ENCODE data around the gene IFT43. TPM values are rescaled to one million over a fixed set of nuclear protein-coding genes. Genes with fewer than 3 reads are reported as not detected.

Gene IFT43
- total and polyA plus RNA-seq, 2 donors (not counting 1 experiment from before 2014, with no cell fraction given) = 35.2 to 54.9 TPM

DNA sequence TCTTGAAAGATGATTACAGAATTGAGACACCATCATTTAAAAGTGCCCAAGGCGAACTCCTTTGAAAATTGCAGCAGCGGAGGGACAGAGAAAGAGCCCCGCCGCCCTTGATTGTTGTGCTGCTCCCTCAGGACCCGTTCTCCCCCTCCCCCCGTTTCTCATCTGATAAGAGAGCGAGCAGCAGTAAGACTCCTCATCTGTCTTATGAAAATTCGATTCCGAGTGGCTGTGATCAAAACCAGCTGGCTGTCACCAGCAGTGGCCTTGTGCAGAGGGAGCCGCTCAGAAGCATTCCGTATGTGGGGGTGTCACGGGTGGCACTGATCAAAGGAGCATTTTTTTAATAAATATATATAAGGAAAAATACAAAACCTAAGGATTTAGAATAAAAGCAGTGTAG is 88.2 kb downstream of the IFT43 start:
- no peaks in the 10 kb centered on the region for H3K36me3 ChIP-seq (ENCODE audit: control insufficient read depth, insufficient read depth, low read length)
- H3K4me3 ChIP-seq (replicated peaks in 1 of 4; ENCODE audit: control extremely low read depth in 1 of 4, insufficient read depth in 1 of 4, low read depth in 3 of 4, low read length in 4 of 4) = no peak overlapping the region
- no peaks in the 10 kb centered on the region for H3K9me3 ChIP-seq (ENCODE audit: control insufficient read depth, insufficient read depth, low read depth, low read length)
- H4K20me1 ChIP-seq (ENCODE audit: control insufficient read depth, extremely low read depth, insufficient read depth, low read length) = no peaks in the 10 kb centered on the region
- TF ChIP-seq EZH2 (IDR thresholded peaks at IDR 0.05; ENCODE audit: low read length, missing control alignments) = no peak
- TF ChIP-seq, protein P1, sequence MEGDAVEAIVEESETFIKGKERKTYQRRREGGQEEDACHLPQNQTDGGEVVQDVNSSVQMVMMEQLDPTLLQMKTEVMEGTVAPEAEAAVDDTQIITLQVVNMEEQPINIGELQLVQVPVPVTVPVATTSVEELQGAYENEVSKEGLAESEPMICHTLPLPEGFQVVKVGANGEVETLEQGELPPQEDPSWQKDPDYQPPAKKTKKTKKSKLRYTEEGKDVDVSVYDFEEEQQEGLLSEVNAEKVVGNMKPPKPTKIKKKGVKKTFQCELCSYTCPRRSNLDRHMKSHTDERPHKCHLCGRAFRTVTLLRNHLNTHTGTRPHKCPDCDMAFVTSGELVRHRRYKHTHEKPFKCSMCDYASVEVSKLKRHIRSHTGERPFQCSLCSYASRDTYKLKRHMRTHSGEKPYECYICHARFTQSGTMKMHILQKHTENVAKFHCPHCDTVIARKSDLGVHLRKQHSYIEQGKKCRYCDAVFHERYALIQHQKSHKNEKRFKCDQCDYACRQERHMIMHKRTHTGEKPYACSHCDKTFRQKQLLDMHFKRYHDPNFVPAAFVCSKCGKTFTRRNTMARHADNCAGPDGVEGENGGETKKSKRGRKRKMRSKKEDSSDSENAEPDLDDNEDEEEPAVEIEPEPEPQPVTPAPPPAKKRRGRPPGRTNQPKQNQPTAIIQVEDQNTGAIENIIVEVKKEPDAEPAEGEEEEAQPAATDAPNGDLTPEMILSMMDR (conservative IDR thresholded peaks at IDR 0.05 in 1 of 2, IDR thresholded peaks at IDR 0.05 in 1 of 2; ENCODE audit: low read depth in 1 of 2, low read length in 2 of 2) = no peak
- no peak overlapping the region for H3K4me2 ChIP-seq (ENCODE audit: extremely low read depth, insufficient read depth, low read length)
- DNase-seq (ENCODE audit: low read depth in 2 of 2) = no peak
- H3K79me2 ChIP-seq (ENCODE audit: control insufficient read depth, insufficient read depth, low read length) = no peaks in the 10 kb centered on the region
- no peaks in the 10 kb centered on the region for H3K4me1 ChIP-seq (ENCODE audit: control insufficient read depth, extremely low read depth, insufficient read depth, low read length)
- no peak overlapping the region for H3K9ac ChIP-seq (ENCODE audit: insufficient read depth, low read length)
- H3K27me3 ChIP-seq (ENCODE audit: control insufficient read depth, insufficient read depth, low read length) = no peaks in the 10 kb centered on the region
- H2AFZ ChIP-seq (ENCODE audit: low read length) = no peak overlapping the region
- no peak overlapping the region for H3K27ac ChIP-seq (ENCODE audit: insufficient read depth, low read length)

DNA sequence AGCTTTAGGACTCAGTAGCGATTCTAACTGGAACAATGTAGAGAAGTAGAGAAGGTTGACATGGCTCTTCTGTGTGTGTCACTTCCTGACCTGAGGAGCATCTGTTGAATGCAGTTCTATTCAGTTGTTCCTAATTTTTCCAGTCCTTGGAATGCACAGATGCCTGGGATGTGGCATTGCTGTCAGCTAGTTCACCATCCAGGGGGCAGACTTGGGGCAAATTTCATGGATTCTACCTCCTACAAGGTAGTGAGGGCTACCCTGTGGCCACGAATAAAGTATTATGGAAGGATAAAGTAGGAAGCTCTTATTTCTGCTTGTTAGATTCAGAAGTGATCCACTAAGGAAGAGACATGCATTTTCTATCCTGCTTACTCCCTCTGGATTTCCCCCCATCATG is 91.8 kb downstream of the IFT43 start:
- Histone ChIP-seq H3K9me3 (ENCODE audit: control insufficient read depth, insufficient read depth, low read depth, low read length) (no peaks in the 10 kb centered on the region), H3K4me1 (ENCODE audit: control insufficient read depth, extremely low read depth, insufficient read depth, low read length) (no peaks in the 10 kb centered on the region), H3K27me3 (ENCODE audit: control insufficient read depth, insufficient read depth, low read length) (no peaks in the 10 kb centered on the region), H3K36me3 (ENCODE audit: control insufficient read depth, insufficient read depth, low read length) (no peaks in the 10 kb centered on the region), H4K20me1 (ENCODE audit: control insufficient read depth, extremely low read depth, insufficient read depth, low read length) (no peaks in the 10 kb centered on the region), H3K4me3 (replicated peaks in 1 of 4; ENCODE audit: control extremely low read depth in 1 of 4, insufficient read depth in 1 of 4, low read depth in 3 of 4, low read length in 4 of 4) (no peak overlapping the region), H3K27ac (ENCODE audit: insufficient read depth, low read length) (no peak overlapping the region), H3K79me2 (ENCODE audit: control insufficient read depth, insufficient read depth, low read length) (no peaks in the 10 kb centered on the region), H2AFZ (ENCODE audit: low read length) (no peak overlapping the region), H3K4me2 (ENCODE audit: extremely low read depth, insufficient read depth, low read length) (no peak overlapping the region), H3K9ac (ENCODE audit: insufficient read depth, low read length) (no peak overlapping the region)
- TF ChIP-seq EZH2 (IDR thresholded peaks at IDR 0.05; ENCODE audit: low read length, missing control alignments) = no peak
- TF ChIP-seq, protein P1 (conservative IDR thresholded peaks at IDR 0.05 in 1 of 2, IDR thresholded peaks at IDR 0.05 in 1 of 2; ENCODE audit: low read depth in 1 of 2, low read length in 2 of 2) = no peak
- DNase-seq (ENCODE audit: low read depth in 2 of 2) = no peak

DNA sequence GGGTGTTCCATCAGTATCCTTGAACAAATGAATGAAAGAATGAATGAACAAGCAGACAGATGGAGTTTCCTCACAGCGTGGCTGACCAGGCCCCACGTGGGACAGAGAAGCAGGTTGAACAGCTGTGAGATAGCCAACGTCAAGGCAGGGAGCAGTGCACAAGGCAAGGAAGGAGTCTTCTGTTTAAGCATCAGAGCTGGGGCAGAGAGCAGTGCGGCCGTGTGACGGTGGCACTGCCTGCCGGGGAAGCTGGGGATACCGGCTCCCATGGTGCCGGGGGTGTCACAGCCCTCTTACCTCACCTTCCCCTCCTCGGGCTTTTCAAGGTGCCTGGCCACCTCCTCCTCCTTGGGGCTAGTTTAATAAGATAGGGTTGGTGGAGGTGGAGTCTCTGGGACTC is 92.9 kb downstream of the IFT43 start:
- Histone ChIP-seq H3K79me2 (ENCODE audit: control insufficient read depth, insufficient read depth, low read length) (no peaks in the 10 kb centered on the region), H3K9ac (ENCODE audit: insufficient read depth, low read length) (no peak overlapping the region), H3K4me1 (ENCODE audit: control insufficient read depth, extremely low read depth, insufficient read depth, low read length) (no peaks in the 10 kb centered on the region), H3K4me2 (ENCODE audit: extremely low read depth, insufficient read depth, low read length) (no peak overlapping the region), H2AFZ (ENCODE audit: low read length) (no peak overlapping the region), H3K27me3 (ENCODE audit: control insufficient read depth, insufficient read depth, low read length) (no peaks in the 10 kb centered on the region), H3K27ac (ENCODE audit: insufficient read depth, low read length) (no peak overlapping the region), H3K4me3 (replicated peaks in 1 of 4; ENCODE audit: control extremely low read depth in 1 of 4, insufficient read depth in 1 of 4, low read depth in 3 of 4, low read length in 4 of 4) (no peak overlapping the region), H3K36me3 (ENCODE audit: control insufficient read depth, insufficient read depth, low read length) (no peaks in the 10 kb centered on the region), H3K9me3 (ENCODE audit: control insufficient read depth, insufficient read depth, low read depth, low read length) (no peaks in the 10 kb centered on the region), H4K20me1 (ENCODE audit: control insufficient read depth, extremely low read depth, insufficient read depth, low read length) (no peaks in the 10 kb centered on the region)
- TF ChIP-seq EZH2 (IDR thresholded peaks at IDR 0.05; ENCODE audit: low read length, missing control alignments) = no peak
- TF ChIP-seq, protein P1 (conservative IDR thresholded peaks at IDR 0.05 in 1 of 2, IDR thresholded peaks at IDR 0.05 in 1 of 2; ENCODE audit: low read depth in 1 of 2, low read length in 2 of 2) = no peak
- DNase-seq (ENCODE audit: low read depth in 2 of 2) = no peak

Measured in fibroblast of lung (primary cell).